ENCODE measurements around the gene IKZF4. TPM values are rescaled to one million over a fixed set of nuclear protein-coding genes. Genes with fewer than 3 reads are reported as not detected.

Gene IKZF4
- total and polyA plus RNA-seq, 2 experiments from 2014 or later = 4.6 to 9.0 TPM

- no peaks in the 10 kb centered on the region for H3K9me3 Mint-ChIP-seq
- H3K27me3 Mint-ChIP-seq (ENCODE audit: insufficient read depth, low read depth, poor library complexity) = peaks cover 2% of the 10 kb centered on the region
- peaks cover 38% of the 10 kb centered on the region for H3K36me3 Mint-ChIP-seq (ENCODE audit: low read depth)
- Histone ChIP-seq H3K36me3 (ENCODE audit: insufficient read depth) (peaks cover 6% of the 10 kb centered on the region; the same call in 1 of the 2 replicates), H3K4me1 (ENCODE audit: insufficient read depth) (no peaks in the 10 kb centered on the region), H3K79me2 (replicated peaks; ENCODE audit: insufficient read depth) (peaks cover 27% of the 10 kb centered on the region), H3F3A (replicated peaks; ENCODE audit: low read depth) (peaks cover 10% of the 10 kb centered on the region; the same call in 1 of the 2 replicates), H3K4me3 (no peak overlapping the region), H4K20me1 (replicated peaks; ENCODE audit: insufficient read depth) (peaks cover 9% of the 10 kb centered on the region), H3K9me2 (ENCODE audit: insufficient read depth) (no peaks in the 10 kb centered on the region), H3K27ac (ENCODE audit: low read depth) (no peak overlapping the region), H3K27me3 (ENCODE audit: insufficient read depth) (no peaks in the 10 kb centered on the region), H2AFZ (no peak overlapping the region), H3K4me2 (no peak overlapping the region)
- no peak overlapping the region for H3K27ac Mint-ChIP-seq
- no peak for TF ChIP-seq ZNF331 (CRISPR knock-in tag; IDR thresholded peaks at IDR 0.05; ENCODE audit: low read depth)
- no peak overlapping the region for H3K4me3 Mint-ChIP-seq
- DNase-seq (ENCODE audit: low spot score) = no peak
- no peak for ATAC-seq
- peaks cover 3% of the 10 kb centered on the region; the same call in 1 of the 3 replicates for H3K4me1 Mint-ChIP-seq
Measured at GRCh38 chr12:55982319-55982936, 38.4 kb upstream of the IKZF4 start.

GRCh38 chr12:55983232-55983842 is 37.5 kb upstream of the IKZF4 start:
- Histone ChIP-seq H3K4me3 (no peak overlapping the region), H3K4me1 (ENCODE audit: insufficient read depth) (no peaks in the 10 kb centered on the region), H2AFZ (no peak overlapping the region), H3F3A (replicated peaks; ENCODE audit: low read depth) (peaks cover 13% of the 10 kb centered on the region; the same call in 1 of the 2 replicates), H3K4me2 (no peak overlapping the region), H3K9me2 (ENCODE audit: insufficient read depth) (no peaks in the 10 kb centered on the region), H3K27ac (ENCODE audit: low read depth) (0 out of 2 replicates have a peak overlapping the region, but pooled peaks have one; percentile 19), H4K20me1 (replicated peaks; ENCODE audit: insufficient read depth) (peaks cover 8% of the 10 kb centered on the region), H3K36me3 (ENCODE audit: insufficient read depth) (peaks cover 6% of the 10 kb centered on the region; the same call in 1 of the 2 replicates), H3K27me3 (ENCODE audit: insufficient read depth) (no peaks in the 10 kb centered on the region), H3K79me2 (replicated peaks; ENCODE audit: insufficient read depth) (peaks cover 20% of the 10 kb centered on the region; the same call in 1 of the 2 replicates)
- ATAC-seq (no peak), DNase-seq (ENCODE audit: low spot score) (no peak)
- peaks cover 3% of the 10 kb centered on the region; the same call in 1 of the 3 replicates for H3K4me1 Mint-ChIP-seq
- TF ChIP-seq EZH2 (IDR thresholded peaks at IDR 0.05; ENCODE audit: low read depth, unreplicated experiment) = no peak
- H3K4me3 Mint-ChIP-seq = no peak overlapping the region
- H3K27me3 Mint-ChIP-seq (ENCODE audit: insufficient read depth, low read depth, poor library complexity) = peaks cover 2% of the 10 kb centered on the region
- H3K36me3 Mint-ChIP-seq (ENCODE audit: low read depth) = peaks cover 41% of the 10 kb centered on the region
- H3K9me3 Mint-ChIP-seq = no peaks in the 10 kb centered on the region
- peak overlapping the region; percentile 87 for H3K27ac Mint-ChIP-seq

- Mint-ChIP-seq H3K27ac (no peak overlapping the region), H3K36me3 (ENCODE audit: low read depth) (peaks cover 51% of the 10 kb centered on the region), H3K4me3 (no peak overlapping the region), H3K9me3 (no peaks in the 10 kb centered on the region), H3K27me3 (ENCODE audit: insufficient read depth, low read depth, poor library complexity) (peaks cover 2% of the 10 kb centered on the region), H3K4me1 (peaks cover 3% of the 10 kb centered on the region; the same call in 1 of the 3 replicates)
- no peaks in the 10 kb centered on the region for H3K4me1 ChIP-seq (ENCODE audit: insufficient read depth)
- H3K4me3 ChIP-seq = no peak overlapping the region
- H4K20me1 ChIP-seq (replicated peaks; ENCODE audit: insufficient read depth) = no peaks in the 10 kb centered on the region; the same call in none of the 2 replicates
- no peak for ATAC-seq
- DNase-seq (ENCODE audit: low spot score) = no peak
- H3K27ac ChIP-seq (ENCODE audit: low read depth) = no peak overlapping the region
- H2AFZ ChIP-seq = no peak overlapping the region
- no peaks in the 10 kb centered on the region for H3K27me3 ChIP-seq (ENCODE audit: insufficient read depth)
- 0 out of 2 replicates have a peak, but pooled peaks cover 6% of the 10 kb centered on the region for H3K79me2 ChIP-seq (replicated peaks; ENCODE audit: insufficient read depth)
- peaks cover 9% of the 10 kb centered on the region; the same call in 1 of the 2 replicates for H3K36me3 ChIP-seq (ENCODE audit: insufficient read depth)
- no peaks in the 10 kb centered on the region for H3K9me2 ChIP-seq (ENCODE audit: insufficient read depth)
- peaks cover 18% of the 10 kb centered on the region; the same call in 1 of the 2 replicates for H3F3A ChIP-seq (replicated peaks; ENCODE audit: low read depth)
- no peak overlapping the region for H3K4me2 ChIP-seq
- TF ChIP-seq ZNF114 (CRISPR knock-in tag; IDR thresholded peaks at IDR 0.05) = no peak
- TF ChIP-seq, protein P1, sequence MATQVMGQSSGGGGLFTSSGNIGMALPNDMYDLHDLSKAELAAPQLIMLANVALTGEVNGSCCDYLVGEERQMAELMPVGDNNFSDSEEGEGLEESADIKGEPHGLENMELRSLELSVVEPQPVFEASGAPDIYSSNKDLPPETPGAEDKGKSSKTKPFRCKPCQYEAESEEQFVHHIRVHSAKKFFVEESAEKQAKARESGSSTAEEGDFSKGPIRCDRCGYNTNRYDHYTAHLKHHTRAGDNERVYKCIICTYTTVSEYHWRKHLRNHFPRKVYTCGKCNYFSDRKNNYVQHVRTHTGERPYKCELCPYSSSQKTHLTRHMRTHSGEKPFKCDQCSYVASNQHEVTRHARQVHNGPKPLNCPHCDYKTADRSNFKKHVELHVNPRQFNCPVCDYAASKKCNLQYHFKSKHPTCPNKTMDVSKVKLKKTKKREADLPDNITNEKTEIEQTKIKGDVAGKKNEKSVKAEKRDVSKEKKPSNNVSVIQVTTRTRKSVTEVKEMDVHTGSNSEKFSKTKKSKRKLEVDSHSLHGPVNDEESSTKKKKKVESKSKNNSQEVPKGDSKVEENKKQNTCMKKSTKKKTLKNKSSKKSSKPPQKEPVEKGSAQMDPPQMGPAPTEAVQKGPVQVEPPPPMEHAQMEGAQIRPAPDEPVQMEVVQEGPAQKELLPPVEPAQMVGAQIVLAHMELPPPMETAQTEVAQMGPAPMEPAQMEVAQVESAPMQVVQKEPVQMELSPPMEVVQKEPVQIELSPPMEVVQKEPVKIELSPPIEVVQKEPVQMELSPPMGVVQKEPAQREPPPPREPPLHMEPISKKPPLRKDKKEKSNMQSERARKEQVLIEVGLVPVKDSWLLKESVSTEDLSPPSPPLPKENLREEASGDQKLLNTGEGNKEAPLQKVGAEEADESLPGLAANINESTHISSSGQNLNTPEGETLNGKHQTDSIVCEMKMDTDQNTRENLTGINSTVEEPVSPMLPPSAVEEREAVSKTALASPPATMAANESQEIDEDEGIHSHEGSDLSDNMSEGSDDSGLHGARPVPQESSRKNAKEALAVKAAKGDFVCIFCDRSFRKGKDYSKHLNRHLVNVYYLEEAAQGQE (IDR thresholded peaks at IDR 0.05; ENCODE audit: unreplicated experiment) = no peak
- no peak for TF ChIP-seq CREB1 (CRISPR knock-in tag; IDR thresholded peaks at IDR 0.05; ENCODE audit: low read depth)
- TF ChIP-seq JUNB (IDR thresholded peaks at IDR 0.05; ENCODE audit: unreplicated experiment) = no peak
- TF ChIP-seq EZH2 (IDR thresholded peaks at IDR 0.05; ENCODE audit: low read depth, unreplicated experiment) = no peak
- TF ChIP-seq STAT1 (IDR thresholded peaks at IDR 0.05; ENCODE audit: unreplicated experiment) = no peak
- no peak for TF ChIP-seq ETS1 (IDR thresholded peaks at IDR 0.05)
- TF ChIP-seq NANOG (IDR thresholded peaks at IDR 0.05; ENCODE audit: borderline replicate concordance) = no peak
- TF ChIP-seq EZH2phosphoT487 (IDR thresholded peaks at IDR 0.05; ENCODE audit: unreplicated experiment) = no peak
Measured at GRCh38 chr12:55984861-55985260, 36.0 kb upstream of the IKZF4 start.
